RWPE1 (cell line): ENCODE results near the gene FCSK.

ENCODE experiments used
- CTCF ChIA-PET: fragments of 350-600 bp; sonication (Branson Sonifier 250); formaldehyde crosslinking; extraction: SDS; loops from one replicate; lab custom pipeline; 2021; lab: Yijun Ruan, JAX
- POLR2A ChIA-PET: fragments of 400-600 bp; formaldehyde crosslinking; extraction: SDS; loops from one replicate; lab custom pipeline; 2020; ENCODE audit warnings: antibody characterized with exemption; ENCODE audit not compliant: low non-redundant PET; lab: Yijun Ruan, JAX
- DNase-seq: peaks from one replicate; pipeline ENCODE4 v3.0.0; 2012; ENCODE audit warnings: low spot score
- H3K27ac ChIP-seq: fragments of 450-650 bp; 2 replicates; pipeline ENCODE4 v1.5.1; 2017
- CTCF ChIP-seq: fragments of 450-650 bp; conservative IDR thresholded peaks from 2 replicates; pipeline ENCODE4 v1.5.1; 2017; ENCODE audit warnings: low read depth, mild to moderate bottlenecking

FCSK gene

DNA sequence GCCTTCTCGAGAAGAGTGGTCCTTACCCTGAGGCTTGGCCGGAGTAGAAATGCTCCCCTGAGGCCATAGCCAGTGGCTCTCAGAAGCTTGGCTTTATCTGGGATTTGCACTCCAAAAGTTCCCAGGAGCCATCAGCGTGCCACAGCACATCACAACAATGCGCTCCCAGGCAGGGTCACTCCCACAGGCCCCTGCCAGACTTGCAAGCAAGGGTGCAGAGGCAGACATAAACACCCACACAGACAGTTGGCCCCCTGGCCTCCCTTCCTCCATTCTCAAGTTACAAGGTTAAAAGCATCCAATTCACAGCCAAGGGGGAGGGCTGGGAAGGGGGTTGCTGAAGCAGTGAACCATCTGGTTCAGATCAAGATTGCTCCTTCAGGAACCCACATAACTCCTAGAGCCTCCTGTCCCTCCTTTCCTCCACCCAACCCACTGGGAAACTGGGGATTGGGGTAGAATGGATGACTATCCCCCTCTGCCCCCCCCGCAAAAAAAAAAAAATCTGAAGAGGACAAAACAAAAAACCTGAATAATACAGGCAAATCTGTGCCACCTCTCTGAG is 17.3 kb upstream of the FCSK start:
- no peak for TF ChIP-seq CTCF
- ChIA-PET POLR2A (no interaction called here), CTCF (interaction anchor here (0.5 to 1.3 kb wide), 2 partner anchors 12 to 87 kb away, joined by 5 read pairs; no protein-coding TSS in a partner anchor)
- H3K27ac ChIP-seq: peak overlapping the region; percentile 80
- no peak for DNase-seq

GRCh38 chr16:70437582-70438557 is 16.5 kb upstream of the FCSK start:
- ChIA-PET POLR2A (interaction anchor here (2.3 kb wide), 1 partner anchor 57 kb away, joined by 11 read pairs; no protein-coding TSS in a partner anchor), CTCF (interaction anchor here (0.5 to 1.3 kb wide), 4 partner anchors 13 to 87 kb away, joined by 3 to 5 read pairs (median 5); no protein-coding TSS in a partner anchor)
- DNase-seq: no peak
- peak overlapping the region; percentile 80 for H3K27ac ChIP-seq
- no peak for TF ChIP-seq CTCF

- DNase-seq: no peak
- CTCF ChIA-PET: interaction anchor here (1.1 to 1.3 kb wide), 2 partner anchors 14 to 58 kb away, joined by 5 read pairs; no protein-coding TSS in a partner anchor
- TF ChIP-seq CTCF: no peak
- peak overlapping the region; percentile 80 for H3K27ac ChIP-seq
- POLR2A ChIA-PET: interaction anchor here (0.6 to 2.3 kb wide), 2 partner anchors 16 to 58 kb away, joined by 7 to 11 read pairs; partner anchors contain the start of gene FCSK
Measured at GRCh38 chr16:70438585-70438968, 15.8 kb upstream of the FCSK start.

- peak; percentile 95 for DNase-seq
- no peak for TF ChIP-seq CTCF
- POLR2A ChIA-PET: interaction anchor here (0.5 to 2.3 kb wide), 4 partner anchors 10 to 58 kb away, joined by 5 to 11 read pairs (median 6); partner anchors contain the start of gene FCSK
- CTCF ChIA-PET: interaction anchor here (0.6 kb wide), 1 partner anchor 1138 kb away, joined by 3 read pairs; no protein-coding TSS in a partner anchor
- H3K27ac ChIP-seq: peak within 1 kb of the TSS; percentile 80
Measured at GRCh38 chr16:70438969-70439862, 15.2 kb upstream of the FCSK start, which contains the start of gene ST3GAL2. Gene ST3GAL2 (minus strand): TSS chr16:70439100. CDS start chr16:70398530, 40,570 bp downstream.

DNA sequence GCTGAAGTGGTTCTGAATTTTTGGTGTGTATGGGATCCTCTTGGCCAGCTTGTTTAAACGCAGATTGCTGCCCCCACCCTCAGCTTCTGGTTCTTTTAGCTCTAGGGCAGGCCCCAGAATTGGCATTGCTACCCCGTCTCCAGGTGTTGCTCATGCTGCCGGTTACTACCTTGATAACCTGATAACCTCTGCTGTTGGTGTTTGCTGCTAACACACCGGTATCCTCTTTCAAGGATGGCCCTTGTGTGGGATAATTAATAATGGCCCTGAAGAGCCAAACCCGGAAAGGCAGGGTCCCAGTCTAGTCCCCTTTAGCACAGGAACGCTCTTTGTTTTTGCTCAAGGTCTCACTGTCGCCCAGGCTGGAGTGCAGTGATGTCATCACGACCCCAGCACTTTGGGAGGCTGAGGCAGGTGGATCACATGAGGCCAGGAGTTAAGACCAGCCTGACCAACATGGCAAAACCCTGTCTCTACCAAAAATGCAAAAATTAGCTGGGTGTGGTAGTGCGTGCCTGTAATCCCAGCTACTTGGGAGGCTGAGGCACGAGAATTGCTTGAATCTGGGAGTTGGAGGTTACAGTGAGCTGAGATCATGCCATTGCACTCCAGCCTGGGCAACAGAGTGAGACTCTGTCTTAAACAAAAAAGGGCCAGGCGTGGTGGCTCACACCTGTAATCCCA is 14.2 kb upstream of the FCSK start:
- no peak for DNase-seq
- ChIA-PET CTCF (interaction anchor here (0.6 to 1.4 kb wide), 2 partner anchors 31 to 1139 kb away, joined by 3 read pairs; no protein-coding TSS in a partner anchor), POLR2A (interaction anchor here (0.5 kb wide), 1 partner anchor 11 kb away, joined by 6 read pairs; no protein-coding TSS in a partner anchor)
- TF ChIP-seq CTCF: no peak
- peak overlapping the region; percentile 80 for H3K27ac ChIP-seq
